Large intestine (tissue), 3 donors: ENCODE data around the gene ZBTB18. TPM values are rescaled to one million over a fixed set of nuclear protein-coding genes. Genes with fewer than 3 reads are reported as not detected.

ENCODE experiments used
- DNase-seq, 2 donors: peaks; one replicate each; pipeline versions ENCODE4 v3.0.0 to v3.0.0-alpha.2; 2013
- H3K27ac ChIP-seq: one replicate; pipeline ENCODE4 v1.5.1; 2013; ENCODE audit warnings: low read length
- H3K27me3 ChIP-seq: 2 replicates; pipeline ENCODE4 v1.6.1; 2013; ENCODE audit warnings: low read length; ENCODE audit not compliant: control insufficient read depth, insufficient read depth
- H3K36me3 ChIP-seq: 2 replicates; pipeline ENCODE4 v1.6.1; 2013; ENCODE audit warnings: low read length; ENCODE audit not compliant: control insufficient read depth, insufficient read depth
- H3K4me1 ChIP-seq: one replicate; pipeline ENCODE4 v1.6.1; 2013; ENCODE audit warnings: low read length; ENCODE audit not compliant: control insufficient read depth, insufficient read depth
- H3K4me3 ChIP-seq: one replicate; pipeline ENCODE4 v1.5.1; 2013; ENCODE audit warnings: low read length
- H3K9me3 ChIP-seq: one replicate; pipeline ENCODE4 v1.6.1; 2013; ENCODE audit warnings: mild to moderate bottlenecking, low read depth, low read length, moderate library complexity; ENCODE audit not compliant: control insufficient read depth
- WGBS: methylation state at CpG from one replicate; pipeline ENCODE4 v1.1.5; 2013; ENCODE audit warnings: low lambda C conversion rate; ENCODE audit not compliant: insufficient coverage; 5-methylcytosine and 5-hydroxymethylcytosine counted together
- polyA plus RNA-seq: library from polyadenylated mRNA; unstranded; fragments of 120-200 nt; gene quantifications from one replicate; pipeline ENCODE4 v1.2.1, GENCODE V29; 2013

ZBTB18 gene
- polyA plus RNA-seq, 1 donor, result 22.4 TPM

GRCh38 chr1:244097523-244098405 lies 46.7 kb downstream of the ZBTB18 start:
- WGBS, result 81% methylated on average over 3 of the region's 7 CpGs
- H3K36me3 ChIP-seq, result no peaks in the 10 kb centered on the region
- H3K27me3 ChIP-seq, result no peaks in the 10 kb centered on the region
- no peak overlapping the region for H3K4me3 ChIP-seq
- DNase-seq, result no peak
- no peak overlapping the region for H3K27ac ChIP-seq
- peaks cover 10% of the 10 kb centered on the region for H3K4me1 ChIP-seq
- H3K9me3 ChIP-seq, result no peaks in the 10 kb centered on the region

GRCh38 chr1:244099258-244099930 lies 48.3 kb downstream of the ZBTB18 start:
- WGBS, result 83% methylated on average over 1 of the region's 19 CpGs
- no peak overlapping the region for H3K27ac ChIP-seq
- H3K4me1 ChIP-seq, result no peaks in the 10 kb centered on the region
- no peaks in the 10 kb centered on the region for H3K27me3 ChIP-seq
- H3K4me3 ChIP-seq, result no peak overlapping the region
- no peak for DNase-seq
- no peaks in the 10 kb centered on the region for H3K36me3 ChIP-seq
- H3K9me3 ChIP-seq, result no peaks in the 10 kb centered on the region

- no peak overlapping the region for H3K27ac ChIP-seq
- 100% methylated on average over 2 of the region's 5 CpGs for WGBS
- H3K4me3 ChIP-seq, result no peak overlapping the region
- no peaks in the 10 kb centered on the region for H3K9me3 ChIP-seq
- H3K4me1 ChIP-seq, result no peaks in the 10 kb centered on the region
- no peak for DNase-seq
- no peaks in the 10 kb centered on the region for H3K27me3 ChIP-seq
- no peaks in the 10 kb centered on the region for H3K36me3 ChIP-seq
Observed at GRCh38 chr1:244100276-244100675, 49.2 kb downstream of the ZBTB18 start.

- Histone ChIP-seq H3K4me3 (no peak overlapping the region), H3K4me1 (no peaks in the 10 kb centered on the region), H3K9me3 (no peaks in the 10 kb centered on the region), H3K27me3 (no peaks in the 10 kb centered on the region), H3K27ac (no peak overlapping the region), H3K36me3 (no peaks in the 10 kb centered on the region)
- 100% methylated on average over 2 of the region's 18 CpGs for WGBS
- DNase-seq, result no peak
Observed at GRCh38 chr1:244100704-244101453, 49.8 kb downstream of the ZBTB18 start.

GRCh38 chr1:244102046-244102445 lies 51.0 kb downstream of the ZBTB18 start:
- Histone ChIP-seq H3K4me3 (no peak overlapping the region), H3K27me3 (no peaks in the 10 kb centered on the region), H3K36me3 (no peaks in the 10 kb centered on the region), H3K27ac (no peak overlapping the region), H3K9me3 (no peaks in the 10 kb centered on the region), H3K4me1 (no peaks in the 10 kb centered on the region)
- DNase-seq, result no peak
- no CpG with 5 or more reads among the region's 10 CpGs for WGBS

GRCh38 chr1:244102468-244102867 lies 51.4 kb downstream of the ZBTB18 start:
- Histone ChIP-seq H3K27ac (no peak overlapping the region), H3K9me3 (no peaks in the 10 kb centered on the region), H3K27me3 (no peaks in the 10 kb centered on the region), H3K4me3 (no peak overlapping the region), H3K4me1 (no peaks in the 10 kb centered on the region), H3K36me3 (no peaks in the 10 kb centered on the region)
- DNase-seq, result no peak
- whole genome bisulfite sequencing, result no CpG with 5 or more reads among the region's 14 CpGs

- 60% methylated on average over 4 of the region's 10 CpGs for WGBS
- no peaks in the 10 kb centered on the region for H3K9me3 ChIP-seq
- no peaks in the 10 kb centered on the region for H3K27me3 ChIP-seq
- H3K36me3 ChIP-seq, result no peaks in the 10 kb centered on the region
- H3K4me3 ChIP-seq, result no peak overlapping the region
- no peak overlapping the region for H3K27ac ChIP-seq
- peak; percentile 11 to 69 for DNase-seq
- no peaks in the 10 kb centered on the region for H3K4me1 ChIP-seq
Observed at GRCh38 chr1:244104309-244105060, 53.4 kb downstream of the ZBTB18 start.

GRCh38 chr1:244106176-244106575 lies 55.1 kb downstream of the ZBTB18 start:
- Histone ChIP-seq H3K27ac (no peak overlapping the region), H3K36me3 (no peaks in the 10 kb centered on the region), H3K4me1 (no peaks in the 10 kb centered on the region), H3K27me3 (no peaks in the 10 kb centered on the region), H3K4me3 (no peak overlapping the region), H3K9me3 (no peaks in the 10 kb centered on the region)
- 92% methylated on average over 2 of the region's 3 CpGs for WGBS
- no peak for DNase-seq
